ENCODE data around the gene WNT11. TPM values are rescaled to one million over a fixed set of nuclear protein-coding genes. Genes with fewer than 3 reads are reported as not detected.

The WNT11 gene
- total RNA-seq, 1 donor = 0.36 TPM

DNA sequence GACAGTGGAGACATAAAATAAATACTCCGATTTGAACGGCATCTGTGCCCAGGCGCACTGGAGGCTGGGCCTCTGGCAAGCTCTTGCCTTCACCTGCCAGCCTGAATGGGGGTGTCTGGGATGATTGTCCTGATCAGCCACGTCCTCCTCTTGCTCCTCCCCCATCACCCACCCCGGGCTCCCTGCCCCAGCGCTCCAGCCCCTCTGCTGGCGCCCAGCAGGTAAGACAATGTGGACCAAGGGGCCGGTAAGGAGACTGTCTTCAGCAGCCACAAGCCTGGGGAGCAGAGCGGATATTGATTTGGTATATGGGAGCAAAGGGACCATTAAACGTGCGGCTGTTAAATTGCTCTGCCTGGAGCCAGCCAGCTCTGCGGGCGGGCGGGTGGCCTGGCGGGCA, 24.9 kb downstream of the WNT11 start:
- Histone ChIP-seq H3K27me3 (ENCODE audit: insufficient read depth, low read length) (peaks cover 4% of the 10 kb centered on the region), H3K4me1 (ENCODE audit: insufficient read depth, low read length) (no peaks in the 10 kb centered on the region), H3K4me2 (ENCODE audit: insufficient read depth, low read length) (no peak overlapping the region), H3K9me3 (ENCODE audit: low read depth, low read length) (no peaks in the 10 kb centered on the region), H3K4me3 (ENCODE audit: insufficient read depth, low read length) (no peak overlapping the region), H2AFZ (ENCODE audit: low read length) (no peak overlapping the region), H3K27ac (ENCODE audit: low read depth, low read length) (no peak overlapping the region), H3K36me3 (ENCODE audit: insufficient read depth, low read length) (no peaks in the 10 kb centered on the region), H3K79me2 (ENCODE audit: insufficient read depth, low read length) (no peaks in the 10 kb centered on the region), H4K20me1 (ENCODE audit: insufficient read depth, low read length) (no peaks in the 10 kb centered on the region)
- TF ChIP-seq, protein P1, sequence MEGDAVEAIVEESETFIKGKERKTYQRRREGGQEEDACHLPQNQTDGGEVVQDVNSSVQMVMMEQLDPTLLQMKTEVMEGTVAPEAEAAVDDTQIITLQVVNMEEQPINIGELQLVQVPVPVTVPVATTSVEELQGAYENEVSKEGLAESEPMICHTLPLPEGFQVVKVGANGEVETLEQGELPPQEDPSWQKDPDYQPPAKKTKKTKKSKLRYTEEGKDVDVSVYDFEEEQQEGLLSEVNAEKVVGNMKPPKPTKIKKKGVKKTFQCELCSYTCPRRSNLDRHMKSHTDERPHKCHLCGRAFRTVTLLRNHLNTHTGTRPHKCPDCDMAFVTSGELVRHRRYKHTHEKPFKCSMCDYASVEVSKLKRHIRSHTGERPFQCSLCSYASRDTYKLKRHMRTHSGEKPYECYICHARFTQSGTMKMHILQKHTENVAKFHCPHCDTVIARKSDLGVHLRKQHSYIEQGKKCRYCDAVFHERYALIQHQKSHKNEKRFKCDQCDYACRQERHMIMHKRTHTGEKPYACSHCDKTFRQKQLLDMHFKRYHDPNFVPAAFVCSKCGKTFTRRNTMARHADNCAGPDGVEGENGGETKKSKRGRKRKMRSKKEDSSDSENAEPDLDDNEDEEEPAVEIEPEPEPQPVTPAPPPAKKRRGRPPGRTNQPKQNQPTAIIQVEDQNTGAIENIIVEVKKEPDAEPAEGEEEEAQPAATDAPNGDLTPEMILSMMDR (IDR thresholded peaks at IDR 0.05; ENCODE audit: extremely low read depth, low read depth, low read length) = no peak
- no peak for DNase-seq (ENCODE audit: insufficient read length, low spot score, missing footprints)

DNA sequence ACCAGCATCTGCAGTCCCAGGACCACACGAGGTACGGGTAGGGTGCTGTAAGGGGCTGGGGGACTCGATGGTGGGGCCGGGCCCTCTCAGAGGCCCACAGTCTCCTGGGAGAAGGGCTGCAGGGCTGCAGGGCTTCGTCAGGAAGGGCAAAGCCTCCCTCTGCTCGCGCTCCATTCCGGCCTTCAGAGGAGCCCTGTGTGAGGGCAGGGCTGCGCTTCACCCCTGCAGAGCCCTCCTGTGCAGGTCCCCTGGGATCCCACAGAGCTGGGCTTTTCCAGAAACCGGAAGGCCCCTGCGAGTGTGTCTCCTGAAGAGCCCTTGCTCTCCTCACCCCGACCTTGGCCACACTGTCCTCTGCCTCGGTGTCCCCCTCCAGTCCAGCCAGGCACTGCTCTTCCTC, 27.2 kb downstream of the WNT11 start:
- no peaks in the 10 kb centered on the region for H3K9me3 ChIP-seq (ENCODE audit: low read depth, low read length)
- H3K4me2 ChIP-seq (ENCODE audit: insufficient read depth, low read length) = no peak overlapping the region
- no peak overlapping the region for H3K27ac ChIP-seq (ENCODE audit: low read depth, low read length)
- no peaks in the 10 kb centered on the region for H4K20me1 ChIP-seq (ENCODE audit: insufficient read depth, low read length)
- H3K4me1 ChIP-seq (ENCODE audit: insufficient read depth, low read length) = no peaks in the 10 kb centered on the region
- no peaks in the 10 kb centered on the region for H3K36me3 ChIP-seq (ENCODE audit: insufficient read depth, low read length)
- H3K79me2 ChIP-seq (ENCODE audit: insufficient read depth, low read length) = no peaks in the 10 kb centered on the region
- H3K27me3 ChIP-seq (ENCODE audit: insufficient read depth, low read length) = peaks cover 4% of the 10 kb centered on the region
- H3K4me3 ChIP-seq (ENCODE audit: insufficient read depth, low read length) = no peak overlapping the region
- TF ChIP-seq, protein P1 (IDR thresholded peaks at IDR 0.05; ENCODE audit: extremely low read depth, low read depth, low read length) = no peak
- no peak for DNase-seq (ENCODE audit: insufficient read length, low spot score, missing footprints)
- H2AFZ ChIP-seq (ENCODE audit: low read length) = no peak overlapping the region

DNA sequence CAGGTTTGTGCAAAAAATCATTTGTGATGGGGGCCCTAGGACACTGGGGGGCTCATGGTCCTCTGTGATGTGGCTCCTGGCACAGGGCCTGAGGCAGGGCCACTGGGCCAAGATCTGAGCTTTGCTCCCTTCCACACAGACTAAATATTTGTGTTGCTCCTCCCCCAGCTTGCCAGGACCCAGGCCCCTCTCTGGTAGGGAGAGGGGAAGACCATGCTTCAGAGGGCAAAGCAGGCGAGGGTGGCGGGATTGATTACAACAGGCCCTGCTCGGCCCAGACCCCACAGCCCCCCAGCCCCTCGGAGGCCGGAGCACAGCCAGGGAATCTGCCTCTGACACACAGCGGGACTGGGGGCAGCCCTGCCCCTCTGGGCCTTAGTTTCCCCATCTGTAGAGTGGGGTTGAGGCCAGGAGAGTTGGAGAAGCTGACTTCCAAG, 29.0 kb downstream of the WNT11 start:
- Histone ChIP-seq H3K79me2 (ENCODE audit: insufficient read depth, low read length) (no peaks in the 10 kb centered on the region), H4K20me1 (ENCODE audit: insufficient read depth, low read length) (no peaks in the 10 kb centered on the region), H3K4me2 (ENCODE audit: insufficient read depth, low read length) (no peak overlapping the region), H3K4me3 (ENCODE audit: insufficient read depth, low read length) (no peak overlapping the region), H3K9me3 (ENCODE audit: low read depth, low read length) (no peaks in the 10 kb centered on the region), H3K36me3 (ENCODE audit: insufficient read depth, low read length) (no peaks in the 10 kb centered on the region), H3K4me1 (ENCODE audit: insufficient read depth, low read length) (no peaks in the 10 kb centered on the region), H3K27me3 (ENCODE audit: insufficient read depth, low read length) (peaks cover 7% of the 10 kb centered on the region), H3K27ac (ENCODE audit: low read depth, low read length) (no peak overlapping the region), H2AFZ (ENCODE audit: low read length) (no peak overlapping the region)
- TF ChIP-seq, protein P1 (IDR thresholded peaks at IDR 0.05; ENCODE audit: extremely low read depth, low read depth, low read length) = no peak
- DNase-seq (ENCODE audit: insufficient read length, low spot score, missing footprints) = no peak

DNA sequence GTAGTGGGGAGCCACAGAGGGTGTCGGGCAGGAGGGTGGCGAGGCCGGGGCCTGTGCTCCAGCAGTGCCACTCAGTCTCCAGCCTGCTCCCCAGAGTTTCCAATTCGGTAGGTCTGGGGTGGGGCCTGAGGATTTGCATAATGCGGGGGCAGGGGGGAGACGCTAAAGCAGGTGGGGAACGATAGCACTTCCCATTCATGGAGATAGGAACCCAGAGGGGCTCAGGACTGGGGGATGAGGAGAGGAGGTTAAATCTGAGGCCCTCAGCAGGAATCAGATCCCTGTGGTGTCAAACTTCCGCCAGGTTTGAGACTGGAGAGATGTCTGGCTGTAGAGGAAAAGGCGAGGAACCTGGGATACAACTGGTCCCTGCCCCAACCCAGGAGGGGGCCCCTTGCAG, 29.8 kb downstream of the WNT11 start:
- Histone ChIP-seq H3K4me1 (ENCODE audit: insufficient read depth, low read length) (no peaks in the 10 kb centered on the region), H3K36me3 (ENCODE audit: insufficient read depth, low read length) (no peaks in the 10 kb centered on the region), H3K79me2 (ENCODE audit: insufficient read depth, low read length) (no peaks in the 10 kb centered on the region), H3K4me3 (ENCODE audit: insufficient read depth, low read length) (no peak overlapping the region), H3K9me3 (ENCODE audit: low read depth, low read length) (no peaks in the 10 kb centered on the region), H2AFZ (ENCODE audit: low read length) (no peak overlapping the region), H4K20me1 (ENCODE audit: insufficient read depth, low read length) (no peaks in the 10 kb centered on the region), H3K4me2 (ENCODE audit: insufficient read depth, low read length) (no peak overlapping the region), H3K27ac (ENCODE audit: low read depth, low read length) (no peak overlapping the region), H3K27me3 (ENCODE audit: insufficient read depth, low read length) (peaks cover 7% of the 10 kb centered on the region)
- TF ChIP-seq, protein P1 (IDR thresholded peaks at IDR 0.05; ENCODE audit: extremely low read depth, low read depth, low read length) = no peak
- no peak for DNase-seq (ENCODE audit: insufficient read length, low spot score, missing footprints)

All from osteoblast (primary cell).